Left hindlimb (tissue), 1 donor: ENCODE results near the gene CATSPER1.

Experiments
- DNase-seq: peaks from one replicate; pipeline ENCODE4 v3.0.0-alpha.2; 2018

Gene CATSPER1

GRCh38 chr11:65968600-65969482, 57.4 kb downstream of the CATSPER1 start:
- peak; percentile 22 for DNase-seq

- peak; percentile 16 for DNase-seq
These were observed 58.8 kb downstream of the CATSPER1 start for GRCh38 chr11:65967329-65967934.
